ENCODE data around the gene ACACA.

GRCh38 chr17:37259030-37259735, 147.5 kb downstream of the ACACA start:
- no peak for TF ChIP-seq SUZ12 (IDR thresholded peaks at IDR 0.05)
- no peak for TF ChIP-seq ELF4 (IDR thresholded peaks at IDR 0.05)
- no peak for TF ChIP-seq ZNF384 (IDR thresholded peaks at IDR 0.05)
- no peak for TF ChIP-seq PKNOX1 (IDR thresholded peaks at IDR 0.05)
- TF ChIP-seq SP1 (IDR thresholded peaks at IDR 0.05) = no peak
- TF ChIP-seq HDGF (IDR thresholded peaks at IDR 0.05; ENCODE audit: borderline replicate concordance) = no peak
- TF ChIP-seq FOXM1 (IDR thresholded peaks at IDR 0.05; ENCODE audit: borderline replicate concordance) = no peak
- TF ChIP-seq LEF1 (IDR thresholded peaks at IDR 0.05; ENCODE audit: borderline replicate concordance) = no peak
- TF ChIP-seq L3MBTL2 (conservative IDR thresholded peaks at IDR 0.05) = no peak
- no peak for TF ChIP-seq FOXK2 (IDR thresholded peaks at IDR 0.05)
- TF ChIP-seq BHLHE40 (IDR thresholded peaks at IDR 0.05; ENCODE audit: borderline replicate concordance) = no peak

Data from HEK293T (cell line).